Keratinocyte (primary cell): ENCODE results near the gene NRG3. TPM values are rescaled to one million over a fixed set of nuclear protein-coding genes. Genes with fewer than 3 reads are reported as not detected.

Experiments used
- DNase-seq: peaks from one replicate; pipeline ENCODE4 v3.0.0-alpha.2; 2011; ENCODE audit warnings: low read depth, missing footprints, low spot score
- FAIRE-seq: peaks from 2 replicates; lab custom pipeline; 2011; peaks lifted over from hg19 to GRCh38; lab: Jason Lieb, UNC
- H2AFZ ChIP-seq: 2 replicates; pipeline ENCODE4 v1.6.0; 2012; ENCODE audit warnings: low read length, control low read depth, inconsistent platforms; ENCODE audit not compliant: control insufficient read depth
- H3K27ac ChIP-seq: 2 replicates; pipeline ENCODE4 v1.5.1; 2011; ENCODE audit warnings: low read length; ENCODE audit not compliant: control insufficient read depth, insufficient read depth
- H3K27me3 ChIP-seq: 3 replicates; pipeline ENCODE4 v1.6.0; 2011; ENCODE audit warnings: low read length; ENCODE audit not compliant: control insufficient read depth, insufficient read depth; ENCODE audit errors: extremely low read depth
- H3K36me3 ChIP-seq, 2 experiments: 2 replicates in 1 of 2; 3 replicates in 1 of 2; pipeline ENCODE4 v1.5.1; 2011; ENCODE audit warnings: low read length in 2 of 2, mild to moderate bottlenecking in 1 of 2; ENCODE audit not compliant: control insufficient read depth in 2 of 2, insufficient read depth in 2 of 2; ENCODE audit errors: extremely low read depth in 1 of 2
- H3K4me1 ChIP-seq: 3 replicates; pipeline ENCODE4 v1.5.1; 2011; ENCODE audit warnings: low read length; ENCODE audit not compliant: control insufficient read depth, insufficient read depth; ENCODE audit errors: extremely low read depth
- H3K4me2 ChIP-seq: 3 replicates; pipeline ENCODE4 v1.6.0; 2011; ENCODE audit warnings: low read depth, low read length; ENCODE audit not compliant: control insufficient read depth, insufficient read depth; ENCODE audit errors: extremely low read depth
- H3K4me3 ChIP-seq, 3 experiments: fragments of 200-600 bp in 1 of 3; sonication (generic) in 1 of 3; 2 replicates in 2 of 3; 3 replicates in 1 of 3; pipeline ENCODE4 v1.5.1; 2011 to 2016; ENCODE audit warnings: low read length in 3 of 3, mild to moderate bottlenecking in 3 of 3, control low read depth in 2 of 3, inconsistent platforms in 1 of 3, low read depth in 1 of 3, mixed read lengths in 1 of 3, mixed run types in 1 of 3, moderate library complexity in 1 of 3; ENCODE audit not compliant: control insufficient read depth in 2 of 3, insufficient read depth in 2 of 3; ENCODE audit errors: extremely low read depth in 1 of 3
- H3K79me2 ChIP-seq: 2 replicates; pipeline ENCODE4 v1.6.0; 2012; ENCODE audit warnings: low read length; ENCODE audit not compliant: control insufficient read depth, insufficient read depth
- H3K9ac ChIP-seq: 3 replicates; pipeline ENCODE4 v1.6.0; 2011; ENCODE audit warnings: low read length; ENCODE audit not compliant: control insufficient read depth, insufficient read depth; ENCODE audit errors: extremely low read depth
- H3K9me1 ChIP-seq: 3 replicates; pipeline ENCODE4 v1.6.0; 2011; ENCODE audit warnings: low read length; ENCODE audit not compliant: control insufficient read depth, insufficient read depth; ENCODE audit errors: extremely low read depth
- H3K9me3 ChIP-seq: 2 replicates; pipeline ENCODE4 v1.5.1; 2012; ENCODE audit warnings: low read depth, low read length; ENCODE audit not compliant: control insufficient read depth
- H4K20me1 ChIP-seq: 3 replicates; pipeline ENCODE4 v1.6.0; 2011; ENCODE audit warnings: low read length; ENCODE audit not compliant: control insufficient read depth, insufficient read depth; ENCODE audit errors: extremely low read depth
- EZH2 ChIP-seq: IDR thresholded peaks from one replicate; pipeline ENCODE4 v1.6.1; 2012; ENCODE audit warnings: inconsistent platforms, mild to moderate bottlenecking, low read length, moderate library complexity
- dilution Hi-C: fragments of 300-500 bp; cut with MboI; formaldehyde crosslinking; loops from one replicate; pipeline ENCODE4 v1.7.0; 2020; ENCODE audit warnings: low sequenced_read_pairs; ENCODE audit not compliant: extremely low pct_ligation_motif_present
- polyA plus RNA-seq, 5 experiments: library from polyadenylated mRNA; depleted of rRNA in 3 of 5; stranded (reverse) in 3 of 5; stranded (forward) in 1 of 5; unstranded in 1 of 5; fragments of >200 nt; gene quantifications; 1 replicate in 1 of 5; 2 replicates in 3 of 5; 3 replicates in 1 of 5; pipeline versions ENCODE4 v1.2.1 to v1.2.3, GENCODE V29; 2011 to 2012; ENCODE audit warnings: missing spikeins in 2 of 5, low read depth in 1 of 5, low replicate concordance in 1 of 5
- TF ChIP-seq, protein P1 (sequence below), 3 experiments: IDR thresholded peaks in 1 of 3; conservative IDR thresholded peaks in 1 of 3; optimal IDR thresholded peaks in 1 of 3; 2 replicates in 2 of 3; 3 replicates in 1 of 3; pipeline versions ENCODE3 to v1.5.1; 2011; ENCODE audit warnings: low read length in 3 of 3, mild to moderate bottlenecking in 3 of 3, moderate library complexity in 2 of 3, control low read depth in 1 of 3, inconsistent platforms in 1 of 3; ENCODE audit not compliant: insufficient read depth in 2 of 3; ENCODE audit errors: extremely low read depth in 1 of 3

NRG3 gene
- polyA plus RNA-seq, 1 donor (not counting 4 experiments of a cell fraction or from before 2014, with no cell fraction given): not detected

GRCh38 chr10:82289945-82290344, 415.0 kb downstream of the NRG3 start:
- H3K4me1 ChIP-seq: no peaks in the 10 kb centered on the region
- dilution Hi-C loops: no loop called here
- no peaks in the 10 kb centered on the region for H3K36me3 ChIP-seq
- no peaks in the 10 kb centered on the region for H4K20me1 ChIP-seq
- no peak overlapping the region for H3K9ac ChIP-seq
- no peaks in the 10 kb centered on the region for H3K9me1 ChIP-seq
- no peak overlapping the region for H2AFZ ChIP-seq
- TF ChIP-seq EZH2: no peak
- TF ChIP-seq, protein P1, sequence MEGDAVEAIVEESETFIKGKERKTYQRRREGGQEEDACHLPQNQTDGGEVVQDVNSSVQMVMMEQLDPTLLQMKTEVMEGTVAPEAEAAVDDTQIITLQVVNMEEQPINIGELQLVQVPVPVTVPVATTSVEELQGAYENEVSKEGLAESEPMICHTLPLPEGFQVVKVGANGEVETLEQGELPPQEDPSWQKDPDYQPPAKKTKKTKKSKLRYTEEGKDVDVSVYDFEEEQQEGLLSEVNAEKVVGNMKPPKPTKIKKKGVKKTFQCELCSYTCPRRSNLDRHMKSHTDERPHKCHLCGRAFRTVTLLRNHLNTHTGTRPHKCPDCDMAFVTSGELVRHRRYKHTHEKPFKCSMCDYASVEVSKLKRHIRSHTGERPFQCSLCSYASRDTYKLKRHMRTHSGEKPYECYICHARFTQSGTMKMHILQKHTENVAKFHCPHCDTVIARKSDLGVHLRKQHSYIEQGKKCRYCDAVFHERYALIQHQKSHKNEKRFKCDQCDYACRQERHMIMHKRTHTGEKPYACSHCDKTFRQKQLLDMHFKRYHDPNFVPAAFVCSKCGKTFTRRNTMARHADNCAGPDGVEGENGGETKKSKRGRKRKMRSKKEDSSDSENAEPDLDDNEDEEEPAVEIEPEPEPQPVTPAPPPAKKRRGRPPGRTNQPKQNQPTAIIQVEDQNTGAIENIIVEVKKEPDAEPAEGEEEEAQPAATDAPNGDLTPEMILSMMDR (optimal IDR thresholded peaks at IDR 0.05 in 1 of 3, IDR thresholded peaks at IDR 0.05 in 1 of 3, conservative IDR thresholded peaks at IDR 0.05 in 1 of 3; ENCODE audit: extremely low read depth in 1 of 3, insufficient read depth in 2 of 3, low read length in 3 of 3): no peak
- no peak for FAIRE-seq
- no peaks in the 10 kb centered on the region for H3K79me2 ChIP-seq
- H3K27me3 ChIP-seq: no peaks in the 10 kb centered on the region
- H3K4me3 ChIP-seq: no peak overlapping the region
- DNase-seq: no peak
- H3K4me2 ChIP-seq: no peak overlapping the region
- H3K27ac ChIP-seq: no peak overlapping the region
- H3K9me3 ChIP-seq: no peaks in the 10 kb centered on the region

DNA sequence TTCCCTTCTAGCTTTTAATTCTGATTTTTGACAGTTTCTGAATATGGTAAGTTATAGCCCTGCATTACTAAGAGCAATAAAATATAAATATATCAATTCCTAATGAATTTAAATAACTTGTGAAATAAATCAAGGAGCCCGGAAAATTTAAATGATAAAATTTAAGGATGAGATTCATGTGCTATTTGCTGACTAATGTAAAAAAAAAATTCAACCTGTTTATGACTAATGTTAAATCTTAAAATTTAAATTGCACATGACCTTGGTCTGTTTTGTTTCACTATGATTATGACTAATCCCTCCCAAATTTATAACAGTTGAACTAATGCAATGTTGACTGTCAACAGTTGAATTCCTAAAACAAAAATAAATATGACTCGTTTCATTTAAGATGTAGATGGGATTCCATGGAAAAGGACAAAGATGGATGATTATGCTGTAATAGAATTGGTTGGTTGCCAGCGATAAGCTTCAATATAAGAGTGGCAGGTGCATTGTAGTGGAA, 419.9 kb downstream of the NRG3 start:
- no peaks in the 10 kb centered on the region for H3K9me1 ChIP-seq
- no peaks in the 10 kb centered on the region for H3K36me3 ChIP-seq
- no peak overlapping the region for H3K27ac ChIP-seq
- peaks cover 1% of the 10 kb centered on the region for H3K9me3 ChIP-seq
- no peaks in the 10 kb centered on the region for H3K27me3 ChIP-seq
- FAIRE-seq: no peak
- H2AFZ ChIP-seq: no peak overlapping the region
- H3K4me3 ChIP-seq: no peak overlapping the region
- H4K20me1 ChIP-seq: no peaks in the 10 kb centered on the region
- no peaks in the 10 kb centered on the region for H3K79me2 ChIP-seq
- no peak for DNase-seq
- H3K4me1 ChIP-seq: no peaks in the 10 kb centered on the region
- no peak overlapping the region for H3K9ac ChIP-seq
- no peak overlapping the region for H3K4me2 ChIP-seq
- TF ChIP-seq, protein P1 (optimal IDR thresholded peaks at IDR 0.05 in 1 of 3, IDR thresholded peaks at IDR 0.05 in 1 of 3, conservative IDR thresholded peaks at IDR 0.05 in 1 of 3; ENCODE audit: extremely low read depth in 1 of 3, insufficient read depth in 2 of 3, low read length in 3 of 3): no peak
- no peak for TF ChIP-seq EZH2
- dilution Hi-C loops: no loop called here
